ENCODE data around the gene LTBR. TPM values are rescaled to one million over a fixed set of nuclear protein-coding genes. Genes with fewer than 3 reads are reported as not detected.

The LTBR gene
- total RNA-seq, 1 experiment from 2014 or later: 4.8 TPM

GRCh38 chr12:6340032-6340638, 43.8 kb upstream of the LTBR start:
- H2BK12ac ChIP-seq (ENCODE audit: insufficient read length, low read depth, low read length): no peak overlapping the region
- H4K20me1 ChIP-seq (ENCODE audit: control insufficient read depth, insufficient read depth, insufficient read length): no peaks in the 10 kb centered on the region
- no peak overlapping the region for H3K56ac ChIP-seq (ENCODE audit: insufficient read length, low read depth, low read length)
- no peak overlapping the region for H3K4ac ChIP-seq (ENCODE audit: low read depth, low read length)
- H3K23me2 ChIP-seq (ENCODE audit: insufficient read length, low read depth, low read length, poor library complexity, severe bottlenecking): peaks cover 28% of the 10 kb centered on the region
- H4K8ac ChIP-seq (replicated peaks; ENCODE audit: insufficient read length, low read depth, low read length): no peak overlapping the region
- H3K4me1 ChIP-seq (ENCODE audit: insufficient read depth, low read length): peaks cover 31% of the 10 kb centered on the region
- no peak overlapping the region for H3K18ac ChIP-seq (ENCODE audit: insufficient read length, low read depth, low read length)
- Mint-ChIP-seq H3K27me3 (ENCODE audit: low read depth) (no peaks in the 10 kb centered on the region; the same call in 1 of the 2 replicates), H3K27ac (no peak overlapping the region), H3K9me3 (no peaks in the 10 kb centered on the region), H3K4me3 (no peak overlapping the region), H3K4me1 (peaks cover 33 to 38% of the 10 kb centered on the region in 2 experiments), H3K36me3 (ENCODE audit: insufficient read depth in 1 of 3, low read depth in 3 of 3) (peaks cover 0 to 6% (median 4%) of the 10 kb centered on the region in 3 experiments; a peak in 5 of 7 replicates)
- H3K79me1 ChIP-seq (ENCODE audit: insufficient read depth, low read depth, low read length, poor library complexity, severe bottlenecking): no peaks in the 10 kb centered on the region
- WGBS (ENCODE audit: extremely low coverage, insufficient read length, low lambda C conversion rate): no CpG with 5 or more reads among the region's 9 CpGs
- H3K14ac ChIP-seq (ENCODE audit: insufficient read depth, low read length): no peak overlapping the region; the same call in 1 of the 2 replicates
- no peak overlapping the region for H3K27ac ChIP-seq (ENCODE audit: insufficient read length, low read depth, low read length)
- H4K91ac ChIP-seq (ENCODE audit: insufficient read length, low read depth, low read length): no peak overlapping the region
- H2BK120ac ChIP-seq (ENCODE audit: low read depth, low read length, poor library complexity, severe bottlenecking): no peak overlapping the region
- no peak overlapping the region for H4K5ac ChIP-seq (ENCODE audit: insufficient read length, low read depth, low read length)
- H3K23ac ChIP-seq (ENCODE audit: insufficient read length, low read depth, low read length): no peak overlapping the region
- no peak for TF ChIP-seq CTCF (conservative IDR thresholded peaks at IDR 0.05)
- no peak overlapping the region for H3T11ph ChIP-seq (ENCODE audit: low read length)
- H2BK20ac ChIP-seq (ENCODE audit: low read depth, low read length, poor library complexity, severe bottlenecking): no peak overlapping the region
- H3K9me3 ChIP-seq (ENCODE audit: control insufficient read depth, low read depth, low read length): no peaks in the 10 kb centered on the region
- H3K4me2 ChIP-seq (ENCODE audit: insufficient read depth, insufficient read length, low read length): peak overlapping the region; percentile 97
- peaks cover 31% of the 10 kb centered on the region; the same call in 1 of the 2 replicates for H3K79me2 ChIP-seq (ENCODE audit: insufficient read depth, low read length)
- peak overlapping the region; percentile 15 for H3K9ac ChIP-seq (ENCODE audit: extremely low read depth, insufficient read length, low read length)
- H2BK5ac ChIP-seq (ENCODE audit: insufficient read length, low read length): no peak overlapping the region
- no peaks in the 10 kb centered on the region for H3K27me3 ChIP-seq (ENCODE audit: insufficient read depth, low read length)
- H2AK5ac ChIP-seq (ENCODE audit: insufficient read length, low read length): no peak overlapping the region
- no peak overlapping the region for H2BK15ac ChIP-seq (ENCODE audit: low read depth, low read length)
- DNase-seq: no peak
- H2AFZ ChIP-seq (ENCODE audit: low read length): no peak overlapping the region

All from H9 (cell line).